Measurements from ENCODE around the gene TNK1.

- TF ChIP-seq CTCF (conservative IDR thresholded peaks at IDR 0.05) (no peak), ZFX (IDR thresholded peaks at IDR 0.05) (no peak)
Measured at GRCh38 chr17:7414837-7415236, 33.9 kb downstream of the TNK1 start.

All from C4-2B (cell line).